ENCODE measurements around the gene IL2RA.
"Not testable (repeated sequence)": the region's sequence is repeated elsewhere in the genome, so short reads cannot be mapped to it uniquely, and the experiment has no call there.

IL2RA gene

DNA sequence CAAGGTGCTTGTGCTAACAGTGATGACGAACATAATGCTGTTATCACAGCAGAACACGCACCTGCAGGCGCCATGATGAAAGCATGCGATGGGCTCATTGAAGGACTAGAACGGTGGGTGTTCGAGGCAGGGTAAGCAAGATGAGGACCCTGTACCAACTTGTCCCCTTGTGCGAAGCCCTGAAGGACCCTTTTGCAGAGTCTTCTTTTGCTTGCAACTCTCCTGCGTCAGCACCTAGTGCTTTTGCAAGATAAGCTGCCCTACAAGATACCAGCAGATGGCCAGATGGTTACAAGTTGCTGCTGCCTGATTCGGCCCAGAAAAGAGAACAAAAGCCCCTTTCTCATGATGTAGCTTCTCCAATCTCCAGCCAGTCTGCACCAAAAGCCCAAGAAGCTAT is 80.6 kb downstream of the IL2RA start:
- DNase-seq (ENCODE audit: low spot score): no peak

DNA sequence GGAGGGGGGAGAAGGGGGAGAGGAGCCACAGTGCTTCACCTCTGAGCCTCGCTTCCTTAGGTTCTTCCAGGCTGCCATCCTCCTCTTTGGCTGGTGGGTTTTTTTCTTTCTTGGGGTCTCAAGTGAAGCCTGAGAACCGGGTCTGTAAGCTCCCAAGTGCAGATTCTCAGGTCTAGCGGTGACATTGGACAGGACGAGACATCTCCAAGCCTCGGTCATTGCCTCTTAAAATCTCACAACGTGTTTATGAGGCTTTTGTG is 84.0 kb downstream of the IL2RA start:
- DNase-seq (ENCODE audit: low spot score): no peak

DNA sequence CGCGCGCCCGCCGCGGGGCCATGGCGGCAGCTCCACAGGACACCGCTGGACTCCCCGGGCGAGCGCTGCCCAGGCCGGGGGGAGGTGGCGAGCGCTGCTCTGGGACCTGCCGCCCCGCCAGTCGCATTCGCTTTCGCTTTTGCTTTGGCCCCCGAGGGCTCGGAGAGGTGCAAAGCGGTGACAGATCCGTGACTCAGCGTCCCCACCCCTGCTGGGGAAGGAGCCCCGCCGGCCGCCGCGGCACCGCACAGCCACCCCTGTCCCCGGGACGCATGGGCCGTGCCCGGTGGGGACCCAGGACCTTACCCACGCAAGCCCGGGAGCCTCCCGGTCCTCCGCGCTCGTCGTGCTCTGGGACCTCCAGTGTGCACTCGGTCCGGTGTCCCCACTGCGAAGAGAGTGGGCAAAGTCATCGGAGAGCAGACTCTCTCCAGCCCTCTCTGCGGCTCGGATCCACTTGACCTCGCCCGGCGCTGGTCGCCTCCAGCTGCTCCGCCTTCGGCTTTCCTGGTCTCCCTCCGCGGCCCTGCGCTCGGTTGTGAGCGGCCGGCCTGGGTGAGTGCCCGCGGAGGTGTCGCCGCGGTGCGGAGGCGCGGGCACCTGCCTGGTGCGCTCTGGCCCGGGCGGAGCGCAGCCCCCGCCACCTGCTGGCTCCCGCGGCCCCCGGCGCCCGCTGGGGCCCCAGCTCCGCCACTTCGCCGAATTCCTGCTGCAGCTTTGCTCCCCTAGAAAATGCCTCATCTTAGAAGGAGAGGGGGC is 84.5 kb downstream of the IL2RA start, which contains the start of gene IL15RA:
Gene IL15RA (minus strand): TSS at position 73 of the 759 bp plus-strand sequence. CDS start 51 bp downstream, at position 22.
- DNase-seq (ENCODE audit: low spot score): no peak

DNA sequence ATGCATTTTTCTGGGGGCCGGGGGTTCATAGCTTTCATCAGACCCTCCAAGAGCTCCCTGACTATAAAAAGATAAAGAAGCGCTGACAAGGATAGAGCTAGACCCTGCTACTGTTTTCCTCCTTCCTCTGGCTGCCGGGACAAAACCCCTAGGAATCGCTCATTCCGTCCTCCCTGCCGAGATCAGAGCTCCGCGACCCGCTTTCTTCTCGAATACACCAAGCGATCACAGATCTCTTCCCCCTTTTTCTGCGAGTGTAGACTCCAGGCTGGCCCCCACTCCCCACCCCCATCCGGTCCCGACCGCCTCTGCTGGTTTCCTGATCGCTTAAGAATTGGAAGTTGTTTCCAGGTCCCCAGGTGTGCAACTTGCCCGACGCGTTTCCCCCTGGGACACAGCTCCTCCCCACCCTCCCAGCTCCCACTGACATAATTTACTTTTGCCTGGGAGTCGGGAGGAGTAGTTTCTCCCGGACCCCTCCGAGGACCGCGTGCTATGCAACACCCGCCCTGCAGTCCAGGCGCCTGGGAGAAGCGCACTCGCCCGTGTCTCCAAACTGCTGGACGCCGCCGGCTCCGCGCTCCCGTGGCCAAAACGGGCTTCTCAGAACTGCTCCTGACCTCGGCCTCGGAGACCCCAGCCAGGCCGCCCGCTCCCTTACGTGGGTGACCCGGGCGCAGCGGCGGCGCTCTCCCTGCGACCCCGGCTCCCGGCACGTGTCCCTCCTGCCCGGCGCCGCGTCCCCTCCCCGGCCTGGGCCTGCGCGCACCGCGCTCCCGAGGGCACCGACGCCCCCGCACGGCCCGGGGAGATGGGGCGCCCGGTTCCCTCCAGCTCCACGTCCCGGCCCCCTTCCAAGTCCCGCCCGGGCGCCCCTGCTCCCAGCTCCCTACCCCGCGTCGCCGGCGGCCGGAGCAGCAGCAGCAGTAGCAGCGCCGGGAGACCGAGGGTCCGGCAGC is 85.4 kb downstream of the IL2RA start:
- DNase-seq (ENCODE audit: low spot score): no peak

DNA sequence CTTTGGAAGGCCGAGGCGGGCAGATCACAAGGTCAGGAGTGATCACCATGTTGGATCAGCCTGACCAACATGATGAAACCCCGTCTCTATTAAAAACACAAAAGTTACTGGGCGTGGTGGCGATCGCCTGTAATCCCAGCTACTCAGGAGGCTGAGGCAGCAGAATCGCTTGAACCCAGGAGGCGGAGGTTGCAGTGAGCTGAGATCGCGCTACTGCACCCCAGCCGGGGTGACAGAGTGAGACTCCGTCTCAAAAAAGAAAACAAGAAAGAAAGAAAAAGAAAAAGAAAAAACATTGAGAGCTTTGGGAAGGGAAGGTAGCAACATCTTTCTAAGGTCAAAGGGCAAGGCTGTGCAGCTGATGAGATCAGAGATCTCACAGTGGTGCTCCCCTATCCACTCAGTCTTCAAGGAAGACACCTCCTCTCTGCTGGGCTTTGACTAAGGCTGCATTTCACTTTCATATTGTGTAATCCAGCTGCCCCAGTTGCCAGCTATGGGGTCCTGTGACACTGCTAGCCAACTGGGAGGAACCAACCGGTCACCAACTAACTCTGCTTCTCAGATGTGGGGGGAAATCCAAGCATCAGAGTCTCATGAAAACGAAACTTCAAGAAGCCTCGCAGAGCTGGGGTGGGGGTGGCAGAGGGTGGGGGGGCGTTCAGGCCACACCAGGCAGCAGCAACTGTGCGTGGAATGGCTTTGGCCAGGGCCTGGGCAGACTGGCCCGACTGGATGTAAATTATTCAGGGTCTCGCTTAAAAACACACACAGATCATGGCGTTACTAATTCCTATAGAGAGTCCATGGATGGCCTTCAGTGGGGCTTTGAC is 86.3 kb downstream of the IL2RA start:
- DNase-seq (ENCODE audit: low spot score): no peak

DNA sequence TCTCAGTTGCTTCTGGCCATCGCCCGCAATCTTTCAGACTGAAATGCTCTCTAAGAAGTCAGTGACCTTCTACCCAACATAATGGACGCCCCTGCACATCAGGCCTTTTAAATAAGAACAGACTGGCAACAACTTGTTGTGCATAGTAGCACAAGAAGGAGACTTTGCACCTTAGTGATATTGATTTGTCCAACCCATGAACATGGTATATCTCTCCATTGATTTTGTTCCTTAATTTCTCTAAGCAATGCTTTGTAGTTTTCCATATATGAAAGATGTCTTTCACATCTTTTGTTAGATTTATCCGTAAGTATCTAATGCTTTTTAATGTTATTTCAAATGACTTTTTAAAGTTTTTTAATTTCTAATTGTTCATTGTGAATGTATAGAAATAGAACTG is 89.1 kb downstream of the IL2RA start:
- DNase-seq (ENCODE audit: low spot score): no peak

DNA sequence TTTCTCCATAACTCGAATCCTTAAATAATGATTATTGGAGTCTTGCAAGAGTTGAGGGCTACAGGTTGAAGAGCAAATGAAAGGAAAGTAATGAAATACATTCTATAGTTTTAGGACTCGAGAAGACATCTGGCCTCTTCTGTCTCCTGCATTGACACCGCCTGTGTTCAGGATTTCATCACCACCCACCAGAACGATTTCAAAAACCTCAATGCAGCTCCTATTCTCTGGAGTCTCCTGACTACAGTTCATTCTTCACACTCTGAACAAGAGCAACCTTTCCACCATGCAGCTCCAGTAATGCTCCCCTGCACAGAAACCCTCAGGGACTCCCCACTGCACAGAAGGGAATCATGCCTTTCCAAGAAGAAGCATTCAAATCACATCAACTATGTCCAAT is 90.3 kb downstream of the IL2RA start:
- no peak for DNase-seq (ENCODE audit: low spot score)

DNA sequence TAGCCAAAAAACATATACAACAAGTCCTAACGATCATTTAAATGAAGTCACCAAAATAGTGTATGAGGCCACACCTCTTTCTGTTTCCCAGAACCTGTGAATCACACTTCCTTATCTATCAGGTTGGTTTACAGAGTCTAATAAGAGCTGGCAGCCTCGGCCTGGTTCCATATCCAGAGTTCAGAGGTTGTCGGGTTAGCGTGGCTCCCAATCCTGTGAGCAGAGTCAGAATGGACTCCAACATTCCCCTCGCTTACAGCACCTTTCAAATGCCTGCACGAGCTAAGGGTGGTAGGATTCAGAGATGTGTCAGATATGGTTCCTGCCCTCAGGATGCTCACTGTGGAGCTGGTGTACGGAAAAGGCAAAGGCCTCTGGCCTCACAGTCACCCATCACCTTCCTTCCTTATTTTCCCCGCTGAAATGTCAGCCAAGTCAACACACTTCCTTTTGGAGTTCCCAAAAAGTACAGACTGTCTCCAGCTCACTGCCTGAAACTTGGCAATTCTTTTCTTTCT is 90.8 kb downstream of the IL2RA start:
- no peak for DNase-seq (ENCODE audit: low spot score)

DNA sequence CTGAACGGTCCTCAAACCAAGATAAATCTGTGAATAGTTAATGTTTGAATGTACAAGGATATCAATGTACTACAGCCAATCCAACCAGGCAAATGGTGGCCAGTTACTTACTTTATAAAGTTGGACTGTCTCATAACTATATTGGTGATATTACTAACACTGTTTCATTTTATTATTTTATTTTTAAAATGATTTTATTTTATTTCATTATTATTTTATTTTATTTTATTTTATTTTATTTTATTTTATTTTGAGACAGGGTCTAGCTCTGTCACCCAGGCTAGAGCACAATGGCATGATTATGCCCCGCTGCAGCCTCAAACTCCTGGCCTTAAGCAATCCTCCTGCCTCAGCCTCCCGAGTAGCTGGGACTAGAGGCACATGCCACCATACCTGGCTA is 91.6 kb downstream of the IL2RA start:
- DNase-seq (ENCODE audit: low spot score): no peak

DNA sequence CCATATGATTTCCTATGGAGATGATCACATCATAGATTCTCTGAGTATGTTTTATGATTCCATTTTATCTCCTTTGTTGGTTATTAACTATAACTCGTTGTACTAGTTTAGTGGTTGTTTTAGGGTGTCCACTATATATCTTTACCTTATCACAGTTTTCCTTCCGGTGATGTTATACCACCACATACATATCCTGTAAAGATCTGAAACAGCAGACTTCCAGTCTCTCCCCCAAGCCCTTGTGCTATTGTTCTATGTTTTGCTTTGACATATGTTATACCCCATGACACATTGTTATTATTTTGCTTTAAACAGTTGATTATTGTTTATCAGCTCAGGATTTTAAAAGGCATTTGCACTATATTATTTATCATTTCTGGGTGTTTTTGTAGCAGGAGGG is 92.1 kb downstream of the IL2RA start:
- DNase-seq (ENCODE audit: low spot score): no peak

DNA sequence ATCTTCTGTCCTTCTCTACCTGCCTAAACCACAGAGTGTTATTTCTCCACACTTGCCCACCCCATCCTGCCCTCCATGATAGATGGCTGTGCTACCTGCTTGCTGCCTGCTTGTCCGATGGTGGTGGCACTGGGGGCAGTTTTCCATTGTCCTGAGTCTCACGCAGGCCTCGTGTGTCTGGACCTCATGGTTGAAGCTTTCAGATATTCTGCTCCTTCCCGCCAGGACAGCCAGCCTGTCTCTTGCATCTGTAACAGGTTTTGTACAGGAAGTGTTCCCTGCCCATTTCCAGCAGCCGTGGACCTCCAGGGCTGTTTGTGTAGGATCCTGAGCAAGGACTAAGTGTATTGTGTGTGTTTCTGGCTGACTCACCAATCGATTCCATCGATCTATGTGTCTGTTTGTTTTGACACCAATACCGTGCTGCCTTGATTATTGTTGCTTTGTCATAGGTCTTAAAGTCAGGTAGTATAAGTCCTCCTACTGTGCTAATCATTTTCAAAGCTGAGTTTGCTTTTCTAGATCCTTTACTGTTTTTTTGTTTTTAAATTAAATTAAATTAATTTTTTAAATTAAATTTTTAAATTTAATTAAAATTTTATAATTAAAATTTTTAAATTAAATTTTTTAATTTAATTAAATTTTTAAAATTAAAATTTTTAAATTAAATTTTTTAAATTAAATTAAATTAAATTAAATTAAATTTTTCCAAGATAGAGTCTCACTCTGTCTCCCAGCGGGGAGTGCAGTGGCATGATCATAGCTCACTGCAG is 93.3 kb downstream of the IL2RA start:
- no peak for DNase-seq (ENCODE audit: low spot score)

DNA sequence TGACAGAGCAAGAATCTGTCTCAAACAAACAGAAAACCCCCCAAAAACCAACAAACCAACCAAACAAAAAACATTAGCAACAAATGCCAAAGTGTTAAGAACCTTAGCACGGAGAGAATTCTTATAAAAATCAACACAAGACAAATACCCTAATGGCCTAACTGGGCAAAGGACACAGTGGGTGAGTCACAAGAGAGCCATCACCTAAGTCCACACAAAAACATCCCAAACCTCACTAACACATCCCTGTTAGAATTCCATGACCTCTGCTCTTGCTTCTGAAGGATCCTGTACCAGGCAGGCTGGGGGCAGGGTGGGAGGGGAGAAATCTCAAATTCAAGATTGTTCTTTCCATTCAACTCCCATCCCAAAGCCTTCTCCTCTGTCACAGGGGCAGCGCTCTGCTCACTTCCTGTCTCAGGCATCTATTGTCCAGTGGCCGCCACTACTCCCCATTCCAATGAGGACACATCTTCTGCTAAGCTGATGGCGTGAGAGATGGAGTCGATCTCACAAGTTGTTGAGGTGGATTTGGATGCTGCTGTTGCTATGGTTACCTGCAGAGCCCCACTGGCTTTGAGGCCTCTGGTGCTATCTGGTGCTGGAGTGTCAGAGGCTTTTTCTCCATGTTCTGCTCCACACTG is 94.0 kb downstream of the IL2RA start:
- DNase-seq (ENCODE audit: low spot score): no peak

DNA sequence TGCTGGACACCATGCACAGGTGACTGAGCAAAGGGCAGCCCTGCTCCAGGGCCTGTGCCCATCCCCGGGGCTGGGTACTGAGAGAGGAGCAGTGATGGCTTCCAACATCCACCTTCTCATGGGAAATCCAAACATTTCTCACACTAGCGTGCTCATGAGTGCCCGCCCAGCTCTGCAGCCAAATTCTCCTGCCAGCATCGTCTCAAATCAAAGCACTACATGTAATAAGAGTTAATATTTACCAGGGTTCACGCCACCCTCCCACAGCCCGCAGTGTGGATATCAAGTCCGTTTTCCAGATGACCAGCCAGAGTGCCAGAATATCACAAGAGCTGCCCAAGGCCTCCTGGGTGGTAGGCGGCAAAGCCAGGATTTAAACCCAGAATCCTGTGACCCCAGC is 96.9 kb downstream of the IL2RA start:
- no peak for DNase-seq (ENCODE audit: low spot score)

DNA sequence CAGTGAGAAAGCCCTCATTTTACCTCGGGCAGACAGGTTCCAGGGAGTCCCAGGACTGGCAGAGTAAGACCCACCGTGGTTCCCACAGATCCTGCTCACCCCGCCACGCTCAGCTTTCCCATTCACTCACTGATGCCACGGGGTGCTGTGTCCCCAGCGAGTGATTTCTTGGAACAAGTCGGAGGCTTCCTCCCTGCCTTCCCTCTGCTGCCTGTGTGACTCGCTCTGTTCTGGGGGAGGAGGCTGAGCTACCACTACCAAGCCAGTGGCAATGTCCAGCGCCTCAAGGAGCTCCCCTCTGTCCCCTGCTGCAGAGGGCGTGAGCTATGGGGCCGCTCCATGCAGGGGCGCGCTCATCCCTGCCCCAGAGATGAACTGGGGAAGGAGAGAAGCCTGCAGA is 97.4 kb downstream of the IL2RA start:
- DNase-seq (ENCODE audit: low spot score): no peak

DNA sequence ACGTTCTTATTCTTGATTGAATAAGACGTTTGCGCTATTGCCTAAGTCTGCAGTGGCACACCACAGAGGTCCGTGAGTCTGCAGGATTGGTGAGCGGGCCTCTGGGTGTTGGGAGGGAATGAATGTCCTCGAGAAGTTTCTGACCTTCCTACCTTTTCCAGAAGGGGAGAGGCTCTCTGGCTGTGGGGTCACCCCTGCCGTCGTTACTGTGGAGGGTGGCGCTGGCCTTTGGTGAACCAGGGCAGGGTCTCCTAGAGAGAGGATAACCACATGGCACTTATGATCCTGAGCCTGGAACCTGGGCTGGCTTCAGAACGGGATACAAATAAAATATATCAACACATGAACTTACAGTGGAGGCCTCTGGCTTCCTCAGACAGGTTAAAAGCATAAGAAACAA is 98.6 kb downstream of the IL2RA start:
- no peak for DNase-seq (ENCODE audit: low spot score)

DNA sequence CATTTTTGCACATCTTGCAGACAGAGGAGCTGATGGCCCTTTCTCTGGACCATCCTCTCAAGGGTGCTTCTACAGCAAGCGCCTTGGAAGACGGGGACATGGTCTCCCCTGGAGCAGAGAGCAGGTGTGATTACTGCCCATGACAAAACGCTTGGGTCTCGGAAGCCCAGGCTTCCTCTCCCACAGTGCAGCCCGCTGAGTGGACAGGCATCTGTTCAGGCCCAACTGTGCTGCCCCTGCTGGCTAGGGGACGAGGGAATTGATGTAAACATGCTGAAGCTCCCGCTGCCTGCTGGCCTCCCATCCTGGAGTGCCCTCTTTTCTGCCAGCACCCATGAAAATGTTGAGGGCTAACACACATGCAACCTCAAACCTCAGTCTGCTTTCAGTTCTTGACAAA is 99.1 kb downstream of the IL2RA start:
- DNase-seq (ENCODE audit: low spot score): no peak

DNA sequence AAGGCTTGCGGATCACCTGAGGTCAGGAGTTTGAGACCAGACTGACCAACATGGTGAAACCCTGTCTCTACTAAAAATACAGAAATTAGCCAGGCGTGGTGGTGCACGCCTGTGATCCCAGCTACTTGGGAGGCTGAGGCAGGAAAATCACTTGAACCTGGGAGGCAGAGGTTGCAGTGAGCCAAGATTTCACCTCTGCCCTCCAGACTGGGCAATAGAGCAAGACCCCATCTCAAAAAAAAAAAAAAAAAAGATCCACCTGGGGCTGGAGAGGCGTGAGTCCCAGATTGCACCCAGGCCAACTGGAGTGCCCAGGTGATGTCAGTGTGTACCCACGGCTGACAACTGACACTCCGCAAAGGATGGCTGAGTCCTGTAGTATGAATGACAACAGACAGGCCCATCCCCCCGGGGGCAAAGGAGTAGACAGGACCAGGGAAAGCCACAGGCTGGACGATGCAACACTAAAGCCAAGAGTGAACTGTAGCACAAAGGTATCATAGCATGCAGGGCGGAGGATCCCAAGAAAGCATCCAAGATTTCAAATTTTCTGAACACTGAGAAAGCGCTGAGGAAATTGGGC is 99.7 kb downstream of the IL2RA start:
- DNase-seq (ENCODE audit: low spot score): not testable (repeated sequence)

DNA sequence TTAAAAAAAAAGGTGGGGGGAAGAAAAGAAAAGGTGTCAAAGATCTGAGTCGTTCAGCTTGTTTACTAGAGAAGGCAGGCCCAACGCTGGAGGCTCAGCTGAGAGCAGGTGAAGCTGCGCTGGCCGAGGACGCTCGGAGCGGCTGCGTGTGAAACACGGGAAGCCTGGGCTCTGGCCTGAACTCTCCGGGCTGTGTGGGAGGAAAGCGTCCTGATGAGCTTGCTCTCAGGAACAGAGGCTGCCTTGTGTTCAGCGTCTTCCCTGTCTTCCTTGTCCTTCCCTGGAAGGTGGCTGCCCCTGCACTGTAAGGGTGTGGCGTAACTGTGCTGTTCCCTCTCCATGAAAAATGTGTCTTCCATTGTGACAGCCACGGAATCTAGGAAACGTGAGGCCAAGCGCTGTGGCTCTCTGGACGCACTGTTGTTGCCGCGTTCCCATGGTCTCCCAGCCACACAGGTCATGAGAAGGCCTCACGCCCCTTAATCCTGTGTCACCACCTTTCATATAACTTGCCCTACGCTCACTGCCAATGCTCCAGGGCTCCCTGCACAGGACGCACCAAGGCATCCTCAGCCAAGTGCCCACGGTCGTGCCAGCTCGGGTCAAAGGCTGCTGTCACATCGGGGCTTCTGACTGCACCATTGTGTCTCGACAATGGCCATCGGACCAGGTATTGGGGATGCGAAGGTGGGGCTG is 100.6 kb downstream of the IL2RA start:
- DNase-seq (ENCODE audit: low spot score): peak; percentile 69

DNA sequence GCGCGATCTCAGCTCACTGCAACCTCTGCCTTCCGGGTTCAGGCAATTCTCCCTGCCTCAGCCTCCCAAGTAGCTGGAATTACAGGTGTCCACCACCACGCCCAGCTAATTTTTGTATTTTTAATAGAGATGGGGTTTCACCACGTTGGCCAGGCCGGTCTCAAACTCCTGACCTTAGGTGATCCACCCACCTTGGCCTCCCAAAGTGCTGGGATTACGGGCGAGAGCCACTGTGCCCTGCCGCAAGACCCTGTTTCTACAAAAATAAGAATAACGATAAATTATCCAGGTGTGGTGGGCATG is 101.2 kb downstream of the IL2RA start:
- DNase-seq (ENCODE audit: low spot score): not testable (repeated sequence)
